Inferior parietal cortex (tissue), 1 donor: ENCODE data around the gene TSHR.
"Not testable (repeated sequence)": the region's sequence is repeated elsewhere in the genome, so short reads cannot be mapped to it uniquely, and the experiment has no call there.

Source experiments
- DNase-seq: peaks from one replicate; pipeline ENCODE4 v3.0.0-alpha.2; 2016; ENCODE audit errors: extremely low spot score

Gene TSHR

GRCh38 chr14:80951491-80951890 is 3.9 kb upstream of the TSHR start:
- no peak for DNase-seq

DNA sequence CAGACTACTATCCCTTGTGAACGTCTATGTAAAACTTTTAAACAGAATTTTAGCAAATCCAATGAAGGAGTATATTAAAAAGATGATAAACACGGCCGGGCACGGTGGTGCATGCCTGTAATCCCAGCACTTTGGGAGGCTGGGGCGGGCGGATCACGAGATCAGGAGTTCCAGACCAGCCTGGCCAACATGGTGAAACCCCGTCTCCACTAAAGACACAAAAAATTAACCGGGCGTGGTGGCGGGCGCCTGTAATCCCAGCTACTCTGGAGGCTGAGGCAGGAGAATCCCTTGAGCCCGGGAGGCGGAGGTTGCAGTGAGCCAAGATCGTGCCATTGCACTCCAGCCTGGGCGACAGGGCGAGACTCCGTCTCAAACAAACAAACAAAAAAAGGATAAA is 2.2 kb upstream of the TSHR start:
- DNase-seq = not testable (repeated sequence)

- DNase-seq = peak; percentile 94
These were observed 628 bp upstream of the TSHR start for GRCh38 chr14:80954687-80955299.

DNA sequence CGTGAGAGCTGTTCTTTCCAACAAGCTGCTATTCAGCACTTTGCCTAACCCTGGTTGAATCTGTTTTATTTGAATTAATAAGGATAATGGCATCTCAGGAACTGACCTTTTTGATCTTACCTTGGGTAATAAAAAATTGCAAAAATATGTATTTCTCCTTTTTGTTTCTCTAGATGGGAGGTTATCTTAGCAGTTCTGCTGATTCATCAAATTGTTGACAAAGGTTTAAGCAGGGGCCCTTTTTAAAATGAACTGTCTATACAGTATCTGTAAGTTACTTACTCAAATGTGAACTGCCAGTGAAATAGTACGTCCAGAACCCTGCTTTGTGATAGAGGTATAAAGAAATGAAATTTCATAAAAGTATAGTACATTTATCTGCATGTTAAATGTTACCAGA is 681 bp downstream of the TSHR start:
- DNase-seq = no peak

GRCh38 chr14:80956922-80957321 is 1.5 kb downstream of the TSHR start:
- no peak for DNase-seq

GRCh38 chr14:80957613-80958012 is 2.2 kb downstream of the TSHR start:
- no peak for DNase-seq

GRCh38 chr14:80958226-80958625 is 2.8 kb downstream of the TSHR start:
- no peak for DNase-seq

DNA sequence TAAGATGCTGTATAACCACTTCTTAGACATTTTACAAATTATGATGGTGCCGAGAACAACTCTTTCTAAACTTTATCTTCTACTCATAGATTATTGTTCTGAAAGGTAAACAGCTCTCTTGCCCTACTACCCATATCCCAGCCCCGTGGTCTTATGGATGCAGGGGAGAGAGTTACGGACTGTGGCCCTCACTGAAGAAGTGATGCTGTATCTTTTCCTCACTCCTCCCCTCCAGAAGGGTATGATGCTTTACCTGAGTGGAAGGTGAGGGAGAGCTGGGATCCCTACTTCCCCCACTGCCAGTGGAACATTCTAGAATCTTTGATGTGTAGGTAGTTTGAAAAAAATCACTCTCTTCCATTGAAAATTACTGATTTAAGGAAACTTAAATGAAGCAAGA is 3.5 kb downstream of the TSHR start:
- DNase-seq = no peak

DNA sequence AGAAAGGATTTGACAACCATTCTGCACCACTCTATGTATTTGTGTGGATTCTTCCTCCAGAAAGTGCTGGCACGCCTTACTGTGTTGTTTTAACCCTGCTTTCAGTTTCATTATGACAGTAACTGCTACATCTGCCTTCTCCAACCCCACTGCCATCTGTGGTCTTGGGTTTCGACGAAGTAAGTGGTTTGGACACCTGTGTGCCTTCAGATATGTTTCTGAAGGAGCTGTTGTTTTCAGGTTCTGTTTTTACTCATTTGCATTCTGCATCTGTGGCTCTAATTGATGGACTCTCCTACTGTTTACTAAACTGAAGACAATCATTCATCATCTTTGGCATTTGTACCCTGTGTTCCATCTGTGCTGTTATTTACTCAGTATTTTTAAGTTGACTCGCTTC is 4.1 kb downstream of the TSHR start:
- DNase-seq = no peak

GRCh38 chr14:80965037-80965436 is 9.6 kb downstream of the TSHR start:
- no peak for DNase-seq

DNA sequence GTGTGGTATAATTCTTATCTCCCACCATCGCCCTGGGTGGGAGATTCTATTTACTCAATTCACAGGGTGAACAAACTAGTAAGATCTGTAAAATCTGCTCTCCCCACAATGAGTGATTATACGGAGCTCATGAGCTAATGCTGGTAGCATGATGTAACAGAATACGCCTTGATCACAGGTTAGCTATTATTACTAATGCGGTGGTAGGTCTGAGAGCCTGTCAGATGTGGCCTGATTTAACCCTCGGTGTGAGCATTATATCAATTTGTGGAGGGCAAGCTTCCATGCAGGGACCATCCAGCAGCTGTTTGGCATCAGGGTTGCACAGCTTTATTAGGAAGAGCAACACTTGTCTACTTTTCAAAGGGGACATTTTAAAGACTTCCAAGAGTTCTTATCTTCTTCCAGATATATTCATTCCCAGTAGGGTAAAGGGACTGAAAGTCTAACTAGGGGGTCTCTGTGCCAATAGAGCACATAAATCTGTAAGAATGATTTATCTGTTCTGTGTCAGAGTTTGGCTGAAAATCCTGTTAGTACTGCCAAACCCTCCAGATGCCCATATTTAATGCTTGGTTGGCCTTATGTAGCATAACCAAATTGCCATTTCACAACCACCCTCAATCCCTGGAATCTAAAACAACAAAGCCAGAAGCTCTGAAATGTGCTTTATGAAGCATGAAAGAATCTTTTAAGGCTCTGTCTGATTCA is 18.7 kb downstream of the TSHR start:
- no peak for DNase-seq

DNA sequence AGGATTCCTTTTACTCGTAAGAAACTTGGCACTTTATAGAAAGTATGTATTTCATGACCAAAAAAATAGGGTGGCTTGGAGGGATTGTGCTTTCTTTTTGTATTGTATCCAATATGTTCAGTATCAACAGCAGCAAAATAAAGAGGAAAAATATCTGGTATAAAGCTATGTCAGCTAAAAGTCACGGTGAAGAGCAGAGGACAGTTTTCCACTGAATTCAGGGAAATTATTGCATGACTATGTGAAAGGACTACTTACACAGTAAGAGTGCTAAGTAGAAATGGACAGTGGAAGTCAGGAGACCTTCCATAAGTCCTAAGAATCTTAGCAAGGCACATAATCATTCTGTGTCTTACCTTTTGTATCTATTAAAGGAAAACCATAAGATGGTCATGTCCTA is 19.3 kb downstream of the TSHR start:
- DNase-seq = no peak

DNA sequence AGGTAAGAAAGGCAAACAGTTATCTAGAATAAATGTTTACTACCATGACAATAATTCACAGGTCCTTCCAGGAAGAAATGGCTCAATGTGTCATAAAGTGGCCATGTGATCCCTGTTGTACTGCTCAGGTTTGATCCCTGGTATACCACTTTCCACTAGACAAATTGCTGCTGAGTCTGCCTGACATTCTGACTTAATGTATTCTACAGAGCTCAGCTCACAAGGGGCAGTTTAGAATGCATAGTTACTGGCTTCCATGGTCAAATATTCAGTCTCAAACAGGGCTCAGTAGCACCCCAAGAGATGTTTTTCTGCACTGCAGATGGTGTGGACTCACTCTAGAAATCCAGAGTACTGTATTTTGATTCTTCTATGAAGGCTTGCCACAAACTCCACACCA is 21.8 kb downstream of the TSHR start:
- DNase-seq = no peak

DNA sequence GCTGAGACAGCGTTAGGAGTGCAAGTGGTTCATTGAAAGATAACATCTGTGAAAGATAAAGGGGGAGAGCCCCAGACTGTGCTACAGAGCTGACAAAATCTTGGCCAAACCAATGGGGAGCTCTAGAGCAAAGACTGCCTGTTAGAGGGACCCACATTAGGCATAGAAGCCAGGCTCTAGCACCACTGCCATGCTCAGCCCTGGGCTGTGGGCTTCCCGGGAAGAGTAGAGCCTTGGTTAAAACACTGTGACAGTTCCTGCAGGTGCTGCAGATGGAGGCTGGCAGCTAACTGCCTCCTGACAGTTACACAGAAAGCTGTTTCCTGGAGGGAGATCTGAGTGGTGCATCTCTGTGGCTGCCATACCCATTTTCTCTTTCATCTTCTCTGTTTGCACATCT is 23.0 kb downstream of the TSHR start:
- no peak for DNase-seq

- no peak for DNase-seq
These were observed 24.5 kb downstream of the TSHR start for GRCh38 chr14:80979951-80980350.

DNA sequence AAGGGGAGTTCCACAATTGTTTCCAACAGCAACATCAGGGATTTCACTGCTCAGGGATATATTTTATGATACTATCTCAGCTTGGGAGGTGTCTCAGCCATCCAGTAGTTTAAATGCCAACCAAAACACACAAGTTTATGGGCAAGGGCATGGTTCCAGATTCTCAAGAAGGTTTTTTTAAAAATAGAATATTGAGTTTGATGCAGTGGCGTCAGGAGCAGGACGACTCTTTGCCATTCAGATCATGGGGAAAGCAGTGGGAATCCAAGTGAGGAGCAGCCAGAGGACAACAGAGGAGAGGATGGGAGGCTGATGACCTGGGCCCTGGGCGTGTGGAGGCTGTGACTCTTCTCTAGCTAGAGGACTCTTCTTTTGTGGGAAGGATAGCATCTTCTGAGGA is 25.7 kb downstream of the TSHR start:
- DNase-seq = no peak

GRCh38 chr14:80981673-80982072 is 26.3 kb downstream of the TSHR start:
- DNase-seq = no peak

GRCh38 chr14:80982711-80983110 is 27.3 kb downstream of the TSHR start:
- no peak for DNase-seq

DNA sequence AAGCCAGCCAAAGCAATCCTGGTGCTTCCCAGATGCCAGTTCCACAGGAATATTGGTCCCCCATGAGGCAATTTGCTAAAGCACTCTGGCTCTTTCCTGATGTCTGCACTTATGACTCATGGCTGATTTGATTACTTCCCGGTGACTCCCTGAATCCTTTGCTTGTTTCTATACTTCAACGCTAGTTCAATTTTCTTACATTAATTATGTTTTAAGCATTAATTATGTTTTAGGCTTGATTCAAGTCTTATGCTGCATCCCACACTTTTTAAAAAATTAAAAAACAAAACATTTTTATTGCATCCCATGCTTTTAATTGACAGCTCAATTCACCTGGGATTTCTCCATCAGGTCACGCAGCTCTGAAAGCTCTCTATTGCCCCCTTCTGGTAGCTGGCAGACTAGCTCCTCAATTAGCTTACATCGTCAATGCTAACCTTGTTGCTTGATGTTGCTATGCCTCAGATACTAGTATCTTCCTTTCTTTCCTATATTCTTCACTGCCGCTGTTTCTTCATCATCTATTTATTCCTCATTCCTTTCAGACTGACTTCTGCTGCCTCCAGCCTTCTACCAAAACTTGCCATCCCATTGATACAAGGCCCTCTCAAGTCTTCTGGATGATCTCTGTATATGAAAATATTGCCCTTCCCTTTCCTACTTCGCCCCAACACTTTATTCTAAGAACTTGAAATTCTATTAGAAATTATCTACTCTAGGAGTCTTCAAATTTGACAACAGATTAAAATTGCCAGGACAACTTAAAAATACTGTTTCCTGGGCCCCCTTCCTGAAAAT is 32.0 kb downstream of the TSHR start:
- DNase-seq = peak; percentile 86

- no peak for DNase-seq
These were observed 32.8 kb downstream of the TSHR start for GRCh38 chr14:80988192-80988591.

DNA sequence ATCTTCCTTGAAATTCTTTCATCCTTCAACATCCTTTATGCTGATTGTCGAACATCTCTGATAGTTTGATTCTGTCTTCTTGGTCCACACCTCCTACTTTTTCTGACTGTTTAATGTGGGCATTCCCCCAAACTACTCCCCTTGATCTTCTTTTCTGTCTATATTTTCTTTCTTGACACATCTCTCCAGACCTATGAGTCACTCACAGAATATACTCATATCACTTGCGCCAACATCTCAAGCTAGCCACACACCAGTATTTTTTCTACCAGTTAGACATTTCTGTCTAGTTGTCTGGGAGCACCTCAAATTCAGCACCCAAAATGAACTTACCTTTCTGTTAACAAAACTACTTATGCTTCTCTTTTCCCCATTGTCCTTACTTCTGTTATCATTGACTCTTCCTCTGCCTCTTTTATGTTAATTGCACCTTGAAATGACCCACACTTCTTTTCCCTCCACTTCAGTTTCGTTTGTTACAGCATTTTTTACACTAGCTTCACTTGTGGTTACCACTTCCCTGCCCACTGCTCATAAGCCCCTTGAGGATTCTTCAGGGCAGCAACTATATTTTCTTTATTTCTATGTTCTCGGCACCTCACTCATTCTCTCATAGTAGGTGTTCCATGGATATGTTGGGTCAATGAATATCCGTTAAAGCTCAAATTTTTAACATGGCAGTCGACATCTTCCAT is 33.5 kb downstream of the TSHR start:
- DNase-seq = no peak

DNA sequence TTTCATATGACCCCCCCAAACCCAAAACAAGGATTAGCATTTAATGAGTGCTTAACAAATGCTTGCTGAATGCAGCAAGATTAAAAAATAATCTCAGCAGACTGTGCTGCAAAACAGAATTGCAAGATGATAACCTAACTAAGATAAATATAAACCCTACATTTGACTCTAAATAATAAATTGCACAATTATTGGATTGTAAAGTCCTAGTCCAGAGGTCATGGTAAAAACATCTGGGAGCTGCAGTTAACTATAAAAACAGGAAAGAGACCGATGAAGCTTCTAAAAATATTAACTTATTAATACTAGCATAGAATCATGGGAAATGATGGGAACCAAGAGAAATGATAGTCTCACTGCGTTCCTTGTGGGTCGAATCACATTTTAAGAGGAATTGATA is 37.2 kb downstream of the TSHR start:
- no peak for DNase-seq
